ENCODE results near the gene WDR54. TPM values are rescaled to one million over a fixed set of nuclear protein-coding genes. Genes with fewer than 3 reads are reported as not detected.

WDR54 gene
- polyA plus RNA-seq, 4 donors, result 25.2 to 42.7 (median 36.2) TPM

GRCh38 chr2:74474899-74475298 is 53.4 kb downstream of the WDR54 start:
- no peak for DNase-seq (ENCODE audit: low read depth in 4 of 4, low spot score in 3 of 4)

Other genes with a start within 250 kb of the WDR54 start
- 100 to 1,000 TPM in 2 of 4 donors, 10 to 100 TPM in 2; 77.0 to 115 (median 101) TPM for gene MOB1A, start 242.9 kb upstream of the WDR54 start, polyA plus RNA-seq (ENCODE audit: insufficient read length in 4 of 4)
- 10 to 100 TPM; 26.2 to 30.1 (median 29.4) TPM for gene MTHFD2, start 223.1 kb upstream of the WDR54 start, polyA plus RNA-seq (ENCODE audit: insufficient read length in 4 of 4)
- 1 to 10 TPM; 1.5 to 3.4 (median 2.3) TPM for gene SLC4A5, start 78.3 kb upstream of the WDR54 start, polyA plus RNA-seq (ENCODE audit: insufficient read length in 4 of 4)
- gene DCTN1, start 41.4 kb upstream of the WDR54 start, polyA plus RNA-seq (ENCODE audit: insufficient read length in 4 of 4), result 100 to 1,000 TPM; 112 to 156 (median 146) TPM
- 1 to 10 TPM; 4.6 to 9.0 (median 6.4) TPM for gene C2orf81, start 111 bp upstream of the WDR54 start, polyA plus RNA-seq (ENCODE audit: insufficient read length in 4 of 4)
- 10 to 100 TPM; 36.1 to 85.3 (median 56.9) TPM for gene RTKN, start 20.2 kb downstream of the WDR54 start, polyA plus RNA-seq (ENCODE audit: insufficient read length in 4 of 4)
- gene INO80B, start 33.4 kb downstream of the WDR54 start, polyA plus RNA-seq (ENCODE audit: insufficient read length in 4 of 4), result 10 to 100 TPM; 14.6 to 31.8 (median 21.2) TPM
- gene WBP1, start 36.7 kb downstream of the WDR54 start, polyA plus RNA-seq (ENCODE audit: insufficient read length in 4 of 4), result 100 to 1,000 TPM in 2 of 4 donors, 10 to 100 TPM in 2; 68.7 to 119 (median 98.4) TPM
- gene MOGS, start 43.7 kb downstream of the WDR54 start, polyA plus RNA-seq (ENCODE audit: insufficient read length in 4 of 4), result 10 to 100 TPM; 34.6 to 66.6 (median 49.1) TPM
- gene MRPL53, start 51.0 kb downstream of the WDR54 start, polyA plus RNA-seq (ENCODE audit: insufficient read length in 4 of 4), result 10 to 100 TPM; 29.5 to 57.5 (median 40.3) TPM
- 10 to 100 TPM in 3 of 4 donors, 1 to 10 TPM in 1; 7.5 to 16.7 (median 11.2) TPM for gene CCDC142, start 61.3 kb downstream of the WDR54 start, polyA plus RNA-seq (ENCODE audit: insufficient read length in 4 of 4)
- gene TTC31, start 61.4 kb downstream of the WDR54 start, polyA plus RNA-seq (ENCODE audit: insufficient read length in 4 of 4), result 10 to 100 TPM; 24.5 to 40.3 (median 29.3) TPM
- gene LBX2, start 77.9 kb downstream of the WDR54 start, polyA plus RNA-seq (ENCODE audit: insufficient read length in 4 of 4), result 1 to 10 TPM; 1.3 to 5.4 (median 2.4) TPM
- 10 to 100 TPM; 23.7 to 34.9 (median 27.0) TPM for gene PCGF1, start 86.0 kb downstream of the WDR54 start, polyA plus RNA-seq (ENCODE audit: insufficient read length in 4 of 4)
- under 1 TPM in 2 of 4 donors, not detected in 2; 0.08 to 0.23 TPM for gene TLX2, start 92.7 kb downstream of the WDR54 start, polyA plus RNA-seq (ENCODE audit: insufficient read length in 4 of 4)
- under 1 TPM; 0.16 to 0.35 (median 0.29) TPM for gene DQX1, start 104.5 kb downstream of the WDR54 start, polyA plus RNA-seq (ENCODE audit: insufficient read length in 4 of 4)
- 100 to 1,000 TPM in 2 of 4 donors, 10 to 100 TPM in 2; 84.6 to 125 (median 102) TPM for gene AUP1, start 108.0 kb downstream of the WDR54 start, polyA plus RNA-seq (ENCODE audit: insufficient read length in 4 of 4)
- gene HTRA2, start 108.2 kb downstream of the WDR54 start, polyA plus RNA-seq (ENCODE audit: insufficient read length in 4 of 4), result 10 to 100 TPM; 27.5 to 35.0 (median 30.7) TPM
- 10 to 100 TPM in 1 of 4 donors, 1 to 10 TPM in 3; 9.2 to 11.4 (median 9.6) TPM for gene LOXL3, start 132.2 kb downstream of the WDR54 start, polyA plus RNA-seq (ENCODE audit: insufficient read length in 4 of 4)
- 10 to 100 TPM in 1 of 4 donors, 1 to 10 TPM in 3; 7.4 to 10.3 (median 8.4) TPM for gene DOK1, start 133.0 kb downstream of the WDR54 start, polyA plus RNA-seq (ENCODE audit: insufficient read length in 4 of 4)
- gene M1AP, start 226.6 kb downstream of the WDR54 start, polyA plus RNA-seq (ENCODE audit: insufficient read length in 4 of 4), result 1 to 10 TPM in 2 of 4 donors, under 1 TPM in 2; 0.41 to 1.3 (median 0.81) TPM
- 1 to 10 TPM; 6.2 to 7.2 (median 6.8) TPM for gene SEMA4F, start 232.5 kb downstream of the WDR54 start, polyA plus RNA-seq (ENCODE audit: insufficient read length in 4 of 4)